A673 (cell line): Measurements from ENCODE around the gene SMC3. TPM values are rescaled to one million over a fixed set of nuclear protein-coding genes. Genes with fewer than 3 reads are reported as not detected.

Experiments
- BruUV-seq: library from RNA; stranded (reverse); fragments of 400-500 nt; replicated peaks from 2 replicates; lab custom pipeline; 2021; lab: Mats Ljungman, UMichigan
- CTCF ChIA-PET: fragments of 300-600 bp; sonication (Branson Sonifier 250); formaldehyde crosslinking; loops from one replicate; lab custom pipeline; 2022; ENCODE audit warnings: antibody characterized with exemption; lab: Charles Lee
- POLR2A ChIA-PET: fragments of 300-600 bp; sonication (Branson Sonifier 250); formaldehyde crosslinking; loops from one replicate; lab custom pipeline; 2022; ENCODE audit warnings: antibody characterized with exemption; ENCODE audit not compliant: low non-redundant PET; lab: Charles Lee
- DNase-seq: peaks from one replicate; pipeline ENCODE4 v3.0.0-alpha.2; 2015; ENCODE audit warnings: low spot score
- H3K27ac ChIP-seq: fragments of 200-600 bp; sonication (generic); 2 replicates; pipeline ENCODE4 v1.5.1; 2016; ENCODE audit warnings: mixed run types, low read depth, mild to moderate bottlenecking, mixed read lengths, antibody characterized with exemption, low read length; ENCODE audit not compliant: poor library complexity, severe bottlenecking
- H3K27me3 ChIP-seq: fragments of 200-600 bp; sonication (generic); replicated peaks from 2 replicates; pipeline ENCODE4 v1.6.1; 2017; ENCODE audit warnings: mixed run types, low read depth, mild to moderate bottlenecking, mixed read lengths, antibody characterized with exemption, low read length; ENCODE audit not compliant: insufficient read depth, poor library complexity
- H3K36me3 ChIP-seq: fragments of 200-600 bp; sonication (generic); 2 replicates; pipeline ENCODE4 v1.6.1; 2016; ENCODE audit warnings: mixed run types, mild to moderate bottlenecking, mixed read lengths, antibody characterized with exemption, low read length; ENCODE audit not compliant: insufficient read depth, poor library complexity, severe bottlenecking
- H3K4me1 ChIP-seq: fragments of 200-600 bp; sonication (generic); 2 replicates; pipeline ENCODE4 v1.6.1; 2017; ENCODE audit warnings: mixed run types, mild to moderate bottlenecking, mixed read lengths, antibody characterized with exemption, low read length; ENCODE audit not compliant: insufficient read depth, poor library complexity, severe bottlenecking
- H3K4me3 ChIP-seq: fragments of 200-600 bp; sonication (generic); 2 replicates; pipeline ENCODE4 v1.5.1; 2016; ENCODE audit warnings: low read depth, mixed run types, mild to moderate bottlenecking, mixed read lengths, low read length; ENCODE audit not compliant: poor library complexity, severe bottlenecking
- H3K9me3 ChIP-seq: fragments of 200-600 bp; sonication (generic); 2 replicates; pipeline ENCODE4 v1.6.1; 2016; ENCODE audit warnings: mixed run types, low read depth, mild to moderate bottlenecking, mixed read lengths, antibody characterized with exemption, low read length; ENCODE audit not compliant: poor library complexity, severe bottlenecking
- CTCF ChIP-seq: fragments of 300-800, 200-600 bp; sonication (generic); conservative IDR thresholded peaks from 2 replicates; pipeline ENCODE4 v1.5.1; 2017; ENCODE audit warnings: low read depth, mild to moderate bottlenecking, antibody characterized with exemption, low read length, moderate library complexity, mixed read lengths
- EZH2 ChIP-seq: fragments of 200-600 bp; sonication (generic); IDR thresholded peaks from 2 replicates; pipeline ENCODE4 v1.6.1; 2017; ENCODE audit warnings: borderline replicate concordance, low read depth, mild to moderate bottlenecking, mixed read lengths, antibody characterized with exemption, low read length; ENCODE audit not compliant: poor library complexity, severe bottlenecking
- intact Hi-C: fragments of 100-400 bp; cut with micrococcal nuclease; formaldehyde crosslinking; loops from one replicate; pipeline ENCODE4 v1.10.0; 2022; ENCODE audit not compliant: unreplicated experiment
- total RNA-seq: library from RNA; stranded (reverse); gene quantifications from 2 replicates; pipeline ENCODE4 v1.2.3, GENCODE V29; 2021

Gene SMC3
- total RNA-seq, 1 experiment from 2014 or later, result 107 TPM

- intact Hi-C loops, result no loop called here
- BruUV-seq, result no TSS peak
- peak; percentile 30 for DNase-seq
These were observed 73.8 kb downstream of the SMC3 start for GRCh38 chr10:110641256-110641655.

GRCh38 chr10:110642204-110643034 lies 74.9 kb downstream of the SMC3 start:
- TF ChIP-seq CTCF, result no peak
- no peak for TF ChIP-seq EZH2
- Histone ChIP-seq H3K9me3 (no peaks in the 10 kb centered on the region), H3K36me3 (no peaks in the 10 kb centered on the region), H3K27ac (no peak overlapping the region), H3K4me3 (no peak overlapping the region), H3K27me3 (peaks cover 13% of the 10 kb centered on the region), H3K4me1 (peaks cover 16% of the 10 kb centered on the region)
- ChIA-PET POLR2A (interaction anchor here (0.7 kb wide), 1 partner anchor 82 kb away, joined by 3 read pairs; no protein-coding TSS in a partner anchor), CTCF (no interaction called here)
- intact Hi-C loops, result no loop called here
- no TSS peak for BruUV-seq
- no peak for DNase-seq

More at GRCh38 chr10:110641256-110641655, 73.8 kb downstream of the SMC3 start:
- Histone ChIP-seq H3K27me3 (peaks cover 13% of the 10 kb centered on the region), H3K4me1 (peaks cover 16% of the 10 kb centered on the region), H3K4me3 (no peak overlapping the region), H3K27ac (no peak overlapping the region), H3K9me3 (no peaks in the 10 kb centered on the region), H3K36me3 (no peaks in the 10 kb centered on the region)
- POLR2A ChIA-PET, result no interaction called here
- TF ChIP-seq CTCF (no peak), EZH2 (no peak)
- CTCF ChIA-PET, result no interaction called here

- H3K27me3 ChIP-seq, result peaks cover 13% of the 10 kb centered on the region
- no peak for DNase-seq
- no peak overlapping the region for H3K27ac ChIP-seq
- H3K4me1 ChIP-seq, result peaks cover 20% of the 10 kb centered on the region
- TF ChIP-seq CTCF, result no peak
- no peak for TF ChIP-seq EZH2
- ChIA-PET POLR2A (interaction anchor here (0.7 kb wide), 1 partner anchor 1540 kb away, joined by 5 read pairs; the partner anchor contains the start of gene GPAM), CTCF (no interaction called here)
- intact Hi-C loops, result no loop called here
- no peaks in the 10 kb centered on the region for H3K36me3 ChIP-seq
- no TSS peak for BruUV-seq
- H3K4me3 ChIP-seq, result peak overlapping the region; percentile 70
- no peaks in the 10 kb centered on the region for H3K9me3 ChIP-seq
These were observed 75.6 kb downstream of the SMC3 start for GRCh38 chr10:110643035-110643652.
